AG09309 (cell line): ENCODE data around the gene PEPD.
A peak's percentile ranks its signal among the peaks of the same experiment; 100 is the strongest.

ENCODE experiments used
- DNase-seq: peaks from one replicate; pipeline ENCODE4 v3.0.0-alpha.2; 2010; ENCODE audit warnings: low read depth
- H3K4me3 ChIP-seq: 2 replicates; pipeline ENCODE4 v1.5.1; 2011; ENCODE audit warnings: mild to moderate bottlenecking, low read depth, low read length, moderate library complexity; ENCODE audit not compliant: control insufficient read depth
- TF ChIP-seq, protein P1 (sequence below): IDR thresholded peaks from 2 replicates; pipeline ENCODE4 v1.5.1; 2011; ENCODE audit warnings: mild to moderate bottlenecking, low read depth, low read length, inconsistent platforms; ENCODE audit not compliant: insufficient read depth, control insufficient read depth; ENCODE audit errors: missing control alignments

PEPD gene

GRCh38 chr19:33403973-33404304 is 117.7 kb downstream of the PEPD start:
- DNase-seq: no peak
- TF ChIP-seq, protein P1, sequence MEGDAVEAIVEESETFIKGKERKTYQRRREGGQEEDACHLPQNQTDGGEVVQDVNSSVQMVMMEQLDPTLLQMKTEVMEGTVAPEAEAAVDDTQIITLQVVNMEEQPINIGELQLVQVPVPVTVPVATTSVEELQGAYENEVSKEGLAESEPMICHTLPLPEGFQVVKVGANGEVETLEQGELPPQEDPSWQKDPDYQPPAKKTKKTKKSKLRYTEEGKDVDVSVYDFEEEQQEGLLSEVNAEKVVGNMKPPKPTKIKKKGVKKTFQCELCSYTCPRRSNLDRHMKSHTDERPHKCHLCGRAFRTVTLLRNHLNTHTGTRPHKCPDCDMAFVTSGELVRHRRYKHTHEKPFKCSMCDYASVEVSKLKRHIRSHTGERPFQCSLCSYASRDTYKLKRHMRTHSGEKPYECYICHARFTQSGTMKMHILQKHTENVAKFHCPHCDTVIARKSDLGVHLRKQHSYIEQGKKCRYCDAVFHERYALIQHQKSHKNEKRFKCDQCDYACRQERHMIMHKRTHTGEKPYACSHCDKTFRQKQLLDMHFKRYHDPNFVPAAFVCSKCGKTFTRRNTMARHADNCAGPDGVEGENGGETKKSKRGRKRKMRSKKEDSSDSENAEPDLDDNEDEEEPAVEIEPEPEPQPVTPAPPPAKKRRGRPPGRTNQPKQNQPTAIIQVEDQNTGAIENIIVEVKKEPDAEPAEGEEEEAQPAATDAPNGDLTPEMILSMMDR: no peak
- no peak overlapping the region for H3K4me3 ChIP-seq

DNA sequence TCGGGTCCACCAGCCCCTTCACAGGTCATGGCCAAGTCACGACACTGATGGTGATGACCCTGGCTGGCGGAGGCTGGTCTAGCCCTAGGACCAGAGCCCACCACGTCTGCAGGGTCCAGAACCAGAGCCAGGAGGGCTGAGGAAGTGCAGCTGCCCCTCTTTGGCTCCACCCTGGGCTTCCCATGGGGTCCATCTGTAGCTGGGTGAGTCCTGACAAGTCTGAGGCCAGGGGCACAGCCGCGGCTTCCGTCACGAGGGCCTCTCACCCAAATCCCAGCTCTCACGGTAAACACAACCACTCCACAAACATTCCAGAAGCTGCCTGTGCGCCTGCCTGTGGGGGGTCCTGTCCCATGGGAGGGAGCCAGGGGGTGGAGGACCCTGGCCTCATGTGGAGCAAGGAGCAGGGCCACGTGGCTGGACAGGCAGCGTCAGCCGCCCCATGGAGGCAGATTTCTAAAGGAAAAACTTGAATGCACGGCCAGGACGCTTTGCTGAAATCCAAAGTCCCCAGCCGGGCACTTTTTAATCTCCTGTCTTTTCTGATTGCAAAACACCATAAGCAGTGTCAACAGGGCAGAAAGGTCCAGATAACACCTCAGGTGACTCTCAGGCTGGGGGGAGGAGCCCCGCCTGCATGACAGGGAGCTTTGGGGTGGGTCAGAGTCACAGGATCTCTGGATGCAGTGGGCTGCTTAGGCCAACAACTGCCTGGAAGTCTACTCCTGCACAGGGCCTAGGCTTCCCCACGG is 118.2 kb downstream of the PEPD start:
- no peak for DNase-seq
- TF ChIP-seq, protein P1: no peak
- no peak overlapping the region for H3K4me3 ChIP-seq

GRCh38 chr19:33402421-33403220 is 119.0 kb downstream of the PEPD start:
- H3K4me3 ChIP-seq: no peak overlapping the region
- DNase-seq: no peak
- TF ChIP-seq, protein P1: peak; percentile 11

DNA sequence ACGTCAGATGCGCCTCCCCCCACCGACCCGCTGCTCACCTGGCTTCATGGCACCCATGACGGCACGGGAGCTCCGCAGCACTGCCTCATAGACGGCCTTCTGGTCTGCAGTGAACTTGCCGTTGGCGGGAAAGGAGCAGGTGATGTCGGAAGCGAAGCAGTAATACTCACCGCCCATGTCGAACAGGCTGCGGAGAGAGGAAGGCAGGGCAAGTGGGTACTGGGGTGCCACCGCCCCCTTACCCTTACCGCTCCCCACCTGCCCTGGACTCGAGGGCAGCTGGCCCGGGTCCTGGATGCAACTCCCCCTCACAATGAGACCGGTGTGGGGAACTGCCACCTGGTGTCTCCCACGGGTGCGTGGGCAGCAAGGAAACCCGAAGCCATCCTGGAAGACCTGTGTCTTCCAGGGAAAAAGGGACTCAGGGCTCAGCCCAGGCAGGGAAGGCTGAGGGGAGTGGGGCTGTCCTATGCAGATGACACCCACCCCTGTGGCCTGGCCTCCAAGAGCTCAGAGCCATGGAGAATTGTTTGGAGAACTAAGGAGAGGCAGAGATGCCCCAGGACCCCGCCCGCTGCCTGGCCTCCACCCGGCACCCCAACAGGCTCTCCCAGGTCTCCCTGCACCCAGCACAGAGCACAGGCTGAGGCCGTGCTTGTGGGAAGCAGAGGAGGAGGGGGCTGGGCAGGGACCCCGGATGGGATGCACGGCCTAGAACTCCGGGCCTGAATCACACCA is 119.7 kb downstream of the PEPD start:
- TF ChIP-seq, protein P1: no peak
- H3K4me3 ChIP-seq: no peak overlapping the region
- no peak for DNase-seq

- TF ChIP-seq, protein P1: no peak
- DNase-seq: no peak
- no peak overlapping the region for H3K4me3 ChIP-seq
Measured at GRCh38 chr19:33400856-33401682, 120.5 kb downstream of the PEPD start.
